ENCODE data around the gene DDX1. TPM values are rescaled to one million over a fixed set of nuclear protein-coding genes. Genes with fewer than 3 reads are reported as not detected.

The DDX1 gene
- total RNA-seq, 1 experiment from 2014 or later: 106 TPM

GRCh38 chr2:15553519-15553918, 38.1 kb upstream of the DDX1 start:
- Mint-ChIP-seq H3K9me3 (ENCODE audit: low read depth, unreplicated experiment) (no peaks in the 10 kb centered on the region), H3K27ac (ENCODE audit: unreplicated experiment) (no peak overlapping the region), H3K4me3 (ENCODE audit: low read depth, unreplicated experiment) (no peak overlapping the region), H3K27me3 (ENCODE audit: unreplicated experiment) (no peaks in the 10 kb centered on the region), H3K36me3 (ENCODE audit: insufficient read depth, unreplicated experiment) (peaks cover 4% of the 10 kb centered on the region), H3K4me1 (ENCODE audit: low read depth, unreplicated experiment) (peaks cover 6% of the 10 kb centered on the region)
- no peak for DNase-seq
- BruUV-seq (replicated peaks): no TSS peak
- TF ChIP-seq CTCF (IDR thresholded peaks at IDR 0.05; ENCODE audit: unreplicated experiment): no peak
- CTCF ChIA-PET: interaction anchor here (0.7 kb wide), 1 partner anchor 164 kb away, joined by 6 read pairs; no protein-coding TSS in a partner anchor
- intact Hi-C loops (cut with micrococcal nuclease; ENCODE audit: unreplicated experiment): no loop called here

- no peak for TF ChIP-seq CTCF (IDR thresholded peaks at IDR 0.05; ENCODE audit: unreplicated experiment)
- CTCF ChIA-PET: interaction anchor here (0.7 kb wide), 1 partner anchor 163 kb away, joined by 6 read pairs; no protein-coding TSS in a partner anchor
- H3K4me1 Mint-ChIP-seq (ENCODE audit: low read depth, unreplicated experiment): peaks cover 6% of the 10 kb centered on the region
- H3K9me3 Mint-ChIP-seq (ENCODE audit: low read depth, unreplicated experiment): no peaks in the 10 kb centered on the region
- DNase-seq: no peak
- BruUV-seq (replicated peaks): no TSS peak
- intact Hi-C loops (cut with micrococcal nuclease; ENCODE audit: unreplicated experiment): no loop called here
- no peak overlapping the region for H3K4me3 Mint-ChIP-seq (ENCODE audit: low read depth, unreplicated experiment)
- no peaks in the 10 kb centered on the region for H3K27me3 Mint-ChIP-seq (ENCODE audit: unreplicated experiment)
- no peak overlapping the region for H3K27ac Mint-ChIP-seq (ENCODE audit: unreplicated experiment)
- H3K36me3 Mint-ChIP-seq (ENCODE audit: insufficient read depth, unreplicated experiment): peaks cover 4% of the 10 kb centered on the region
Measured at GRCh38 chr2:15553951-15554350, 37.7 kb upstream of the DDX1 start.

GRCh38 chr2:15554525-15555218, 37.0 kb upstream of the DDX1 start:
- peaks cover 6% of the 10 kb centered on the region for H3K4me1 Mint-ChIP-seq (ENCODE audit: low read depth, unreplicated experiment)
- DNase-seq: no peak
- H3K27ac Mint-ChIP-seq (ENCODE audit: unreplicated experiment): no peak overlapping the region
- H3K36me3 Mint-ChIP-seq (ENCODE audit: insufficient read depth, unreplicated experiment): no peaks in the 10 kb centered on the region
- no TSS peak for BruUV-seq (replicated peaks)
- H3K4me3 Mint-ChIP-seq (ENCODE audit: low read depth, unreplicated experiment): no peak overlapping the region
- H3K9me3 Mint-ChIP-seq (ENCODE audit: low read depth, unreplicated experiment): no peaks in the 10 kb centered on the region
- CTCF ChIA-PET: no interaction called here
- TF ChIP-seq CTCF (IDR thresholded peaks at IDR 0.05; ENCODE audit: unreplicated experiment): no peak
- no peaks in the 10 kb centered on the region for H3K27me3 Mint-ChIP-seq (ENCODE audit: unreplicated experiment)
- intact Hi-C loops (cut with micrococcal nuclease; ENCODE audit: unreplicated experiment): no loop called here

DNA sequence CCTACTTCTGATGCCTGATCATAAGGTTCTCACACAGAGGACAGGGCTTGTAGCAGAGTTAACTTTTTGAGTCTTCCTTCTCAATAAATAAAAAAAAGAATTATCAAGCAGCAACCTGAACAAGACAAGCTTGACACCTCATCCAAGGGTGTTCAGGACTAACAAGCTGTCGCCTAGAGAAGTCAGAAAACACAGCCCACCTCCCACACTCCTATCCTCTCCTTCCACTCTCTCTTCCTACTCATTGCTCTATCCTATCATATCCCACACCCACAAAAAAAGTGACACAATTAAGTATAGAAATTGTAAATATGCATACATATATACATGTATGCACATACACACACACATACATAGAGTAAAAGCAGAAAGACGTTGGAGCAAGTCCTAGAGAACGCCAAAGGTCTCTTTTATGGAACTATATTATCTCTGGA, 35.9 kb upstream of the DDX1 start:
- no peak for TF ChIP-seq CTCF (IDR thresholded peaks at IDR 0.05; ENCODE audit: unreplicated experiment)
- Mint-ChIP-seq H3K9me3 (ENCODE audit: low read depth, unreplicated experiment) (no peaks in the 10 kb centered on the region), H3K4me3 (ENCODE audit: low read depth, unreplicated experiment) (no peak overlapping the region), H3K4me1 (ENCODE audit: low read depth, unreplicated experiment) (peaks cover 6% of the 10 kb centered on the region), H3K36me3 (ENCODE audit: insufficient read depth, unreplicated experiment) (peaks cover 8% of the 10 kb centered on the region), H3K27ac (ENCODE audit: unreplicated experiment) (no peak overlapping the region), H3K27me3 (ENCODE audit: unreplicated experiment) (no peaks in the 10 kb centered on the region)
- CTCF ChIA-PET: no interaction called here
- BruUV-seq (replicated peaks): no TSS peak
- intact Hi-C loops (cut with micrococcal nuclease; ENCODE audit: unreplicated experiment): no loop called here
- DNase-seq: no peak

All from Calu3 (cell line).